GM23248 (cell line): ENCODE data around the gene APRT. TPM values are rescaled to one million over a fixed set of nuclear protein-coding genes. Genes with fewer than 3 reads are reported as not detected.

Source experiments
- DNase-seq: peaks from one replicate; pipeline ENCODE4 v3.0.0-alpha.2; 2015
- H2AFZ ChIP-seq: fragments of 200-600 bp; sonication (generic); 2 replicates; pipeline ENCODE4 v1.6.1; 2016; ENCODE audit warnings: antibody characterized with exemption
- H3F3A ChIP-seq: fragments of 200-600 bp; sonication (generic); 2 replicates; pipeline ENCODE4 v1.6.1; 2016; ENCODE audit warnings: mild to moderate bottlenecking, antibody characterized with exemption, mixed run types; ENCODE audit not compliant: insufficient read depth
- H3K27ac ChIP-seq: fragments of 200-600 bp; sonication (generic); 2 replicates; pipeline ENCODE4 v1.5.1; 2016; ENCODE audit warnings: mild to moderate bottlenecking
- H3K27me3 ChIP-seq: fragments of 200-600 bp; sonication (generic); replicated peaks from 2 replicates; pipeline ENCODE4 v1.6.1; 2016; ENCODE audit warnings: mild to moderate bottlenecking; ENCODE audit not compliant: insufficient read depth
- H3K36me3 ChIP-seq: fragments of 200-600 bp; sonication (generic); 2 replicates; pipeline ENCODE4 v1.6.1; 2016; ENCODE audit warnings: low read depth, mild to moderate bottlenecking
- H3K4me1 ChIP-seq: fragments of 200-600 bp; sonication (generic); 2 replicates; pipeline ENCODE4 v1.6.1; 2016; ENCODE audit warnings: mild to moderate bottlenecking; ENCODE audit not compliant: insufficient read depth
- H3K4me2 ChIP-seq: fragments of 200-600 bp; sonication (generic); one replicate; pipeline ENCODE4 v1.6.1; 2016; ENCODE audit warnings: mild to moderate bottlenecking; ENCODE audit not compliant: unreplicated experiment
- H3K4me3 ChIP-seq: fragments of 200-600 bp; sonication (generic); 2 replicates; pipeline ENCODE4 v1.5.1; 2016; ENCODE audit warnings: mild to moderate bottlenecking
- H3K79me2 ChIP-seq: fragments of 200-600 bp; sonication (generic); 2 replicates; pipeline ENCODE4 v1.6.1; 2016; ENCODE audit warnings: mild to moderate bottlenecking; ENCODE audit not compliant: insufficient read depth
- H3K9ac ChIP-seq: fragments of 200-600 bp; sonication (generic); 2 replicates; pipeline ENCODE4 v1.6.1; 2016; ENCODE audit warnings: mild to moderate bottlenecking
- H3K9me2 ChIP-seq: fragments of 200-600 bp; sonication (generic); 2 replicates; pipeline ENCODE4 v1.6.1; 2016; ENCODE audit warnings: mixed run types, mild to moderate bottlenecking, moderate library complexity; ENCODE audit not compliant: insufficient read depth
- H3K9me3 ChIP-seq: fragments of 200-600 bp; sonication (generic); one replicate; pipeline ENCODE4 v1.6.1; 2017; ENCODE audit warnings: low read depth
- H4K20me1 ChIP-seq: fragments of 200-600 bp; sonication (generic); 2 replicates; pipeline ENCODE4 v1.6.0; 2016; ENCODE audit not compliant: insufficient read depth
- EZH2 ChIP-seq: fragments of 200-600 bp; sonication (generic); IDR thresholded peaks from 2 replicates; pipeline ENCODE4 v1.6.1; 2018; ENCODE audit warnings: antibody characterized with exemption, mild to moderate bottlenecking; ENCODE audit not compliant: insufficient read depth, poor library complexity, severe bottlenecking
- EZH2phosphoT487 ChIP-seq: fragments of 200-600 bp; sonication (generic); IDR thresholded peaks from 2 replicates; pipeline ENCODE4 v1.6.1; 2018; ENCODE audit warnings: antibody characterized with exemption, moderate library complexity, mild to moderate bottlenecking, low read depth; ENCODE audit not compliant: insufficient read depth
- WGBS, 2 experiments: methylation state at CpG; one replicate each; pipeline ENCODE4 v1.1.6; 2015 to 2017; ENCODE audit warnings: low lambda C conversion rate in 2 of 2, low coverage in 1 of 2; ENCODE audit errors: missing lambda C conversion rate in 2 of 2; 5-methylcytosine and 5-hydroxymethylcytosine counted together
- in situ Hi-C: fragments of 300-500 bp; cut with MboI; formaldehyde crosslinking; loops from 2 replicates; pipeline ENCODE4 v1.15.0; 2020
- polyA plus RNA-seq: library from polyadenylated mRNA; unstranded; fragments of >200 nt; fragmentation: Nextera tagmentation; extraction: Ambion mirVana; gene quantifications from 2 replicates; pipeline ENCODE4 v1.2.1, GENCODE V29; 2016
- total RNA-seq: library from RNA; depleted of rRNA; stranded (reverse); fragments of >200 nt; shearing (Covaris generic); gene quantifications from 2 replicates; pipeline ENCODE4 v1.2.3, GENCODE V29; 2014; rRNA removed

The APRT gene, protein sequence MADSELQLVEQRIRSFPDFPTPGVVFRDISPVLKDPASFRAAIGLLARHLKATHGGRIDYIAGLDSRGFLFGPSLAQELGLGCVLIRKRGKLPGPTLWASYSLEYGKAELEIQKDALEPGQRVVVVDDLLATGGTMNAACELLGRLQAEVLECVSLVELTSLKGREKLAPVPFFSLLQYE
- total RNA-seq (105 and 150 TPM in 2 replicates), polyA plus RNA-seq (224 and 226 TPM in 2 replicates)

DNA sequence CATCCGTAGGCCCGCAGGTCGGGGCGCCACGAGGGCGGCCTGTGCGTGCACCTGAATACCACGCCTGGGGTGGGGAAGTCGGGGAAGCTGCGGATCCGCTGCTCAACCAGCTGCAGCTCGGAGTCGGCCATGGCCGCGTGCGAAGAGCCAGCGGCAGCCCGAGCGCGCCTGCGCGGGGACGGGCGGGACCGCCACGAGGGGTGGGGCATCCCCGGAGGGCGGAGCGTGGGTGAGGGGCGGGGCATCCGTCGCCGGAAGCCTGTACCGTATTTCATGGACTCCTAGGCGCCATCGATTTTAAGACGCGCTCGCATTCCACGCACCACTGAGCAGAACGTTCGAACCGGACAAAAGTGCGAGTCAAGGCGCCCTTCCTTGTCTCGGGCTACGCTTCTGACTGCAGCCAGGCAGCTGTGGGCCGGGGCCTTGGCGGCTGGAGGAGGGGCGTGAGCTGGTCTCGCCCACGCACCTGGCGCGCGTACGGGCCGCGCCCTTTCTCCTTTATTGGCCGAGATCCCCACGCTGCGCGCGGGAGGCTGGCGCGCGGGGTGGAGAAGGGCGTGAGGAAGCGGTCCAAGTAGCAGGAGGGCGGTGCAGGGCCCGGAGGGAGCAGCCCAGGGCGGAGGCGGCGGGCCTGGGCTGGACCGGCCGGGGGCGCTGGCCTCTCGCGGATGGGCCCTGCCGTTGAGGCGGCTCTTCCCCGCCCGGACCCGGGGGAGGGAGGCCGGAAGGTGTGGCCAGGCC, at the start of gene APRT:
Gene APRT (minus strand): TSS at position 160 of the 744 bp plus-strand sequence. CDS start 29 bp downstream, at position 131.
- H3F3A ChIP-seq: no peaks in the 10 kb centered on the region; the same call in 1 of the 2 replicates
- no peaks in the 10 kb centered on the region for H3K9me2 ChIP-seq
- peak within 1 kb of the TSS; percentile 83 for H3K27ac ChIP-seq
- 1% methylated on average over 69 to 81 of the region's 84 CpGs for WGBS, 2 experiments
- no peaks in the 10 kb centered on the region for H3K9me3 ChIP-seq
- peak within 1 kb of the TSS; percentile 70 for H2AFZ ChIP-seq
- DNase-seq: peak; percentile 96
- H3K4me2 ChIP-seq: peak within 1 kb of the TSS; percentile 82
- no peaks in the 10 kb centered on the region for H3K36me3 ChIP-seq
- H3K9ac ChIP-seq: peak within 1 kb of the TSS; percentile 89
- H3K4me1 ChIP-seq: peaks cover 13% of the 10 kb centered on the region
- H3K79me2 ChIP-seq: peaks cover 17% of the 10 kb centered on the region
- TF ChIP-seq EZH2 (no peak), EZH2phosphoT487 (no peak)
- H3K27me3 ChIP-seq: no peaks in the 10 kb centered on the region
- in situ Hi-C loops: no loop called here
- peak within 1 kb of the TSS; percentile 79 for H3K4me3 ChIP-seq
- H4K20me1 ChIP-seq: no peaks in the 10 kb centered on the region

DNA sequence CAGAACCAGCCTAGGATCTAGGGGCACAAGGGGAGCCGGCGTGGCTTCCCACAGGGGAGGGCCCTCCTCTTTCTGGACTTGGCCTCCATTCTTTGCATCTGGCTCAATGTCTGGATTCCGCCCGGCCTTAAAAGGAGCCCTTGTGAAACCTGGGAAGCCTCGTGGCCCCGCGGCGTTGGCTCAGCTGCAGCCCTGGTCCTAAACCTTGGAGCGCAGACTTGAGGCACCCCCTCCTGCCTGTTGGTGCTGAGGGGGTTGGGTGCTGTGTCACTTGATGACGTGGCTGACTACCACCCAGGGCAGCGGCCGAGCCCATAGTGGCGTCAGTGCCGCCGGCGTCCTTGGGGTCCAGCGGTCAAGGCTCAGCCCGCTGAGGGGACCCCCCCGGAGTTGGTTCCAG, 49.6 kb upstream of the APRT start:
- in situ Hi-C loops: no loop called here
- Histone ChIP-seq H3K9me3 (no peaks in the 10 kb centered on the region), H3K79me2 (peaks cover 10% of the 10 kb centered on the region; the same call in 1 of the 2 replicates), H3K36me3 (no peaks in the 10 kb centered on the region), H3K4me1 (peaks cover 5% of the 10 kb centered on the region; the same call in 1 of the 2 replicates), H3K27ac (no peak overlapping the region), H3K4me3 (no peak overlapping the region), H3K4me2 (no peak overlapping the region), H3K9ac (no peak overlapping the region), H3K9me2 (no peaks in the 10 kb centered on the region), H2AFZ (no peak overlapping the region), H3K27me3 (no peaks in the 10 kb centered on the region), H4K20me1 (no peaks in the 10 kb centered on the region), H3F3A (no peaks in the 10 kb centered on the region)
- no peak for DNase-seq
- 95 to 96% methylated on average over 18 to 19 of the region's 19 CpGs for WGBS, 2 experiments
- TF ChIP-seq EZH2phosphoT487 (no peak), EZH2 (no peak)

DNA sequence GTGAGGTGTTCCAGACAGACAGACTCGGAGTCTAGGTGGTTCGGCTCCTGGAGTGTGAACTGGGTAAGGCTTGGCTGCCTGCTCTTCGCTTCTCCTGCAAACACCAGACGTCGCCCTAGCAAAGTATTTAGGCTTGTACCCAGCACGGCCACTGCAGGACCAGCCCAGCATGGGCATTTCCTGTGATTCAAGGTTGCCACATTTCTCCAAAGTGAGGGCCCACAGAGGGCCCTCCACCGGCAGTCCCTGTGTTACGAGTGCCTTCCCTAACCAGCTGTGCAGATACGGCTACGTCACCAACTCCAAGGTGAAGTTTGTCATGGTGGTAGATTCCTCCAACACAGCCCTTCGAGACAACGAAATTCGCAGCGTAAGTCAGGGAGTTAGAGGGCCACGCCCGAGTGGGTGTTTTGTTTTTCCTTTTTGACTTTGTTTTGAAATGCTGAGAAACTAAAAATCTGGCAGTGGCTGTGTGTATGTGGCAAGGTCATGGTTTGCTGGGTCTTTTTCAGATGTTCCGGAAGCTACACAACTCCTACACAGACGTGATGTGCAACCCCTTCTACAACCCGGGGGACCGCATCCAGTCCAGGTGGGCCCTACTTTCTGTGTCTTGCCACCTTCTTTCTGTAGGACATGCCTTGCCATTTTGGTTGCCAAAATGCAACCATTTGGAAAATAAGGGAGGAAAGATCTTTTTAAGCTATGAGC, 47.8 kb upstream of the APRT start:
- H3K9me3 ChIP-seq: no peaks in the 10 kb centered on the region
- peaks cover 27% of the 10 kb centered on the region; the same call in 1 of the 2 replicates for H3K79me2 ChIP-seq
- no peak overlapping the region for H3K9ac ChIP-seq
- H3K27me3 ChIP-seq: no peaks in the 10 kb centered on the region
- H3K4me1 ChIP-seq: peaks cover 8% of the 10 kb centered on the region; the same call in 1 of the 2 replicates
- no peak for DNase-seq
- H2AFZ ChIP-seq: no peak overlapping the region
- H3F3A ChIP-seq: no peaks in the 10 kb centered on the region; the same call in 1 of the 2 replicates
- 83 to 88% methylated on average over 20 of the region's 20 CpGs for WGBS, 2 experiments
- H4K20me1 ChIP-seq: no peaks in the 10 kb centered on the region
- in situ Hi-C loops: no loop called here
- no peak overlapping the region for H3K27ac ChIP-seq
- H3K36me3 ChIP-seq: no peaks in the 10 kb centered on the region
- H3K4me3 ChIP-seq: no peak overlapping the region
- H3K4me2 ChIP-seq: no peak overlapping the region
- TF ChIP-seq EZH2 (no peak), EZH2phosphoT487 (no peak)
- no peaks in the 10 kb centered on the region for H3K9me2 ChIP-seq

DNA sequence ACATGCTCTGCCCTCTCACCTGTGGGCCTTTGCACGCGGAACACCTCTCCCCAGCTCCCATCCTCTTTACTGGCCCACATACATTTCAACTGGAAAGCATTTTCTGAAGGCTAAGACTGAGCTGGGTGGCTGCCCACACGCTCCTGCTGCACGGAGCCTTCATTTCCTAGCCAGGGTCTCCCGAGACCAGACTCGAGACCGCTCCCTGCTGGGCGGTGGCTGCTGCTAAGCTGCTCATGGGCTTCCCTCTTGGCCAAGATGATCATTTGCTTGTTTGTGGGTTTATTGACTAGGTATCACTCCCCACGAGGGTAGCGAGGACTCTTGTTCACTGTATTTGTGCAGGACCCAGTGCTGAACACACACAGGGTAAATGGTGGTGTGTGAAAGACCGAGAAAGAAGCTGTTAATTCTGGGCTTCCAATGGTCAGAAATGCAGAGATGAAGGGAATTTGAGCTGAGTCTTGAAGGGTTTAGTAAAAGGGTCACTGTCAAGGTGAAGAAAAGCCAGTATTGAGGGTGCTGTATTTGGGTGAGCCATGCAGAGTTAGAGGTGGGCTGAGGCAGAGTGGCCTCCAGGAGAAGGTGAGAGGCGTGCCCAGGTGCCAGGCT, 46.1 kb upstream of the APRT start:
- 12 to 14% methylated on average over 12 of the region's 12 CpGs for WGBS, 2 experiments
- no peaks in the 10 kb centered on the region for H3K9me3 ChIP-seq
- peak overlapping the region; percentile 91 for H3K4me2 ChIP-seq
- H4K20me1 ChIP-seq: no peaks in the 10 kb centered on the region
- H3K9ac ChIP-seq: peak overlapping the region; percentile 79
- H3K4me1 ChIP-seq: peaks cover 8% of the 10 kb centered on the region; the same call in 1 of the 2 replicates
- no peaks in the 10 kb centered on the region for H3K27me3 ChIP-seq
- H2AFZ ChIP-seq: peak overlapping the region; percentile 89
- H3K36me3 ChIP-seq: no peaks in the 10 kb centered on the region
- H3F3A ChIP-seq: no peaks in the 10 kb centered on the region; the same call in 1 of the 2 replicates
- H3K4me3 ChIP-seq: peak overlapping the region; percentile 92
- DNase-seq: peak; percentile 92
- TF ChIP-seq EZH2phosphoT487: no peak
- TF ChIP-seq EZH2: no peak
- no peak overlapping the region for H3K27ac ChIP-seq
- peaks cover 27% of the 10 kb centered on the region; the same call in 1 of the 2 replicates for H3K79me2 ChIP-seq
- in situ Hi-C loops: no loop called here
- no peaks in the 10 kb centered on the region for H3K9me2 ChIP-seq
